WTC11 (cell line): ENCODE measurements around the gene ZNF366. TPM values are rescaled to one million over a fixed set of nuclear protein-coding genes. Genes with fewer than 3 reads are reported as not detected.
A peak's percentile ranks its signal among the peaks of the same experiment; 100 is the strongest.
"Not testable (repeated sequence)": the region's sequence is repeated elsewhere in the genome, so short reads cannot be mapped to it uniquely, and the experiment has no call there.

Experiments used
- ATAC-seq: fragments of 200-7000 bp; cut with Tn5 transposase; 2 replicates; pipeline ENCODE4 v1.10.0; 2021; ENCODE audit warnings: mild to moderate bottlenecking, moderate library complexity
- CTCF ChIA-PET: fragments of 300-600 bp; sonication (Branson Sonifier 250); formaldehyde crosslinking; loops from one replicate; lab custom pipeline; 2021; ENCODE audit warnings: antibody characterized with exemption; lab: Charles Lee
- POLR2A ChIA-PET: fragments of 350-600 bp; sonication (Branson Sonifier 250); formaldehyde crosslinking; loops from one replicate; lab custom pipeline; 2021; ENCODE audit warnings: antibody characterized with exemption; lab: Charles Lee
- DNase-seq: peaks from one replicate; pipeline ENCODE4 v3.0.0; 2021; ENCODE audit warnings: low spot score
- H3K27ac Mint-ChIP-seq: 2 replicates; pipeline ENCODE4 v1.8.0; 2021; ENCODE audit warnings: mixed read lengths
- H3K27me3 Mint-ChIP-seq: 2 replicates; pipeline ENCODE4 v1.8.0; 2021; ENCODE audit warnings: low read depth, mild to moderate bottlenecking, moderate library complexity, mixed read lengths
- H3K36me3 Mint-ChIP-seq: 2 replicates; pipeline ENCODE4 v1.8.0; 2021; ENCODE audit warnings: mixed read lengths
- H3K4me1 Mint-ChIP-seq: 2 replicates; pipeline ENCODE4 v1.8.0; 2022; ENCODE audit warnings: mixed read lengths
- H3K4me3 Mint-ChIP-seq: 2 replicates; pipeline ENCODE4 v1.8.0; 2021; ENCODE audit warnings: mild to moderate bottlenecking, moderate library complexity, mixed read lengths
- H3K9me3 Mint-ChIP-seq: 2 replicates; pipeline ENCODE4 v1.8.0; 2021; ENCODE audit warnings: mixed read lengths
- ATF1 ChIP-seq: sonication (generic); formaldehyde crosslinking; IDR thresholded peaks from 2 replicates; pipeline ENCODE4 v1.8.1; 2023; ENCODE audit warnings: mild to moderate bottlenecking, moderate library complexity, missing genetic modification reagents
- EMX1 ChIP-seq: fragments of 250-450 bp; sonication (Bioruptor Pico); IDR thresholded peaks from 2 replicates; pipeline ENCODE4 v1.8.0; 2021; ENCODE audit warnings: mild to moderate bottlenecking
- ETV6 ChIP-seq: sonication (generic); formaldehyde crosslinking; IDR thresholded peaks from 2 replicates; pipeline ENCODE4 v1.8.1; 2022; ENCODE audit warnings: mild to moderate bottlenecking, missing genetic modification reagents
- IRF2 ChIP-seq: sonication (generic); formaldehyde crosslinking; IDR thresholded peaks from 2 replicates; pipeline ENCODE4 v1.8.0; 2022; ENCODE audit warnings: low read depth, missing genetic modification reagents, borderline replicate concordance
- KAT7 ChIP-seq: sonication (generic); formaldehyde crosslinking; IDR thresholded peaks from 2 replicates; pipeline ENCODE4 v1.8.1; 2023; ENCODE audit warnings: missing genetic modification reagents, mild to moderate bottlenecking, borderline replicate concordance
- NR3C1 ChIP-seq: sonication (generic); formaldehyde crosslinking; conservative IDR thresholded peaks from 2 replicates; pipeline ENCODE4 v1.8.1; 2023; ENCODE audit warnings: low read depth, mild to moderate bottlenecking, missing genetic modification reagents
- TEAD1 ChIP-seq: sonication (generic); formaldehyde crosslinking; IDR thresholded peaks from 2 replicates; pipeline ENCODE4 v1.8.0; 2022; ENCODE audit warnings: mild to moderate bottlenecking, missing genetic modification reagents
- ZNF138 ChIP-seq: sonication (generic); formaldehyde crosslinking; conservative IDR thresholded peaks from 2 replicates; pipeline ENCODE4 v1.8.1; 2022; ENCODE audit warnings: mild to moderate bottlenecking, moderate library complexity, missing genetic modification reagents
- ZNF232 ChIP-seq: sonication (generic); formaldehyde crosslinking; IDR thresholded peaks from 2 replicates; pipeline ENCODE4 v1.8.0; 2022; ENCODE audit warnings: mild to moderate bottlenecking, missing genetic modification reagents
- ZNF263 ChIP-seq: sonication (generic); formaldehyde crosslinking; IDR thresholded peaks from 2 replicates; pipeline ENCODE4 v1.8.1; 2022; ENCODE audit warnings: low read depth, mild to moderate bottlenecking, moderate library complexity, missing genetic modification reagents
- ZNF423 ChIP-seq: fragments of 250-450 bp; sonication (Bioruptor Pico); IDR thresholded peaks from 2 replicates; pipeline ENCODE4 v2.1.2; 2022; ENCODE audit warnings: mild to moderate bottlenecking, moderate library complexity
- total RNA-seq: library from RNA; stranded (reverse); gene quantifications from 3 replicates; pipeline ENCODE4 v1.2.3, GENCODE V29; 2021
- TF ChIP-seq, protein P1 (sequence below): sonication (generic); formaldehyde crosslinking; IDR thresholded peaks from 2 replicates; pipeline ENCODE4 v1.8.1; 2023; ENCODE audit warnings: mild to moderate bottlenecking, missing genetic modification reagents
- TF ChIP-seq, protein P2 (sequence below): sonication (generic); formaldehyde crosslinking; IDR thresholded peaks from 2 replicates; pipeline ENCODE4 v1.8.1; 2022; ENCODE audit warnings: low read depth, mild to moderate bottlenecking, moderate library complexity, missing genetic modification reagents, borderline replicate concordance
- TF ChIP-seq, protein P3 (sequence below): sonication (generic); formaldehyde crosslinking; IDR thresholded peaks from 2 replicates; pipeline ENCODE4 v1.8.0; 2022; ENCODE audit warnings: mild to moderate bottlenecking, missing genetic modification reagents
- TF ChIP-seq, protein P4 (sequence below): sonication (generic); formaldehyde crosslinking; IDR thresholded peaks from 2 replicates; pipeline ENCODE4 v1.8.1; 2022; ENCODE audit warnings: mild to moderate bottlenecking, moderate library complexity, missing genetic modification reagents
- TF ChIP-seq, protein P5 (sequence below): fragments of 200-600 bp; IDR thresholded peaks from 2 replicates; pipeline ENCODE4 v1.8.0; 2022; ENCODE audit warnings: antibody characterized with exemption

ZNF366 gene
- total RNA-seq, 1 experiment from 2014 or later: not detected

DNA sequence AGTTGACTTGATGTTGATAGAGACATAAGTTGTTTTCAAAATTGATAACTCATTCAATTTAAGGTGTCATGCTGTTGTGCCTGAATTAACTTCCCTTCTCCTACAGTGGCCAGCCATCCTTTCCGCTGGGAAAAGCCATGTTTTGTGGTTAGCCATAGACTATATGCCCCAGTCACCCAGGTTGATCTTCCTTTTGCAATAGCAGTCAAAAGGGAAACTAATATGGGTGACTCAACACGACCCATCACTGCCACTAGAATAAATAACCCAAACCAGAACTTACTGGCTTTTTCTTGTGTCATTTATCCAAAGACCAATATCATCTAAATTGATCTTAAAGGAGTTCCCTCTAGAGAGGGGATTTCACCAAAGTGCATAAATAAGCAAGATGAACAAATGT lies 99.7 kb downstream of the ZNF366 start:
- no peak for ATAC-seq
- Mint-ChIP-seq H3K27me3 (no peaks in the 10 kb centered on the region), H3K9me3 (peaks cover 18% of the 10 kb centered on the region), H3K4me3 (no peak overlapping the region), H3K27ac (no peak overlapping the region), H3K4me1 (no peaks in the 10 kb centered on the region), H3K36me3 (no peaks in the 10 kb centered on the region; the same call in 1 of the 2 replicates)
- no peak for DNase-seq
- ChIA-PET CTCF (no interaction called here), POLR2A (no interaction called here)
- TF ChIP-seq ZNF423 (CRISPR knock-in tag) (no peak), ATF1 (CRISPR knock-in tag) (no peak)

DNA sequence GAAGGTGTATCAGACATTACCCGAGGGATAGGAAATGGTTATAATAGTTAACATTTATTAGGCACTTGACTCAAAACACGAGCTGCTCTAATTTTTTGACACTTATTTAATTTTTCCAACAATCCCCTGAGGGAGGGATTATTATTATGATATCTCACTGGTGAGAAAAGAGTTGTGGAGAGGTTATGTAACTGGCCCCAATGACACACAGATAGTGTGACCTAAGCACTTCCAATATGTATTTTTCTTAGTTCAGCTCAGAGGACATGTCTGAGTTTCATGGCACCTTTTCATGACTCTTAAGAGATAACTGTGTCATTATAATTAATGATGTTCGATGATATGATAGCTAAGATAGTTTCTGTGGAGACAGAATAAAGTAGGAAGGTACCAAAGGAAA lies 100.1 kb downstream of the ZNF366 start:
- Mint-ChIP-seq H3K36me3 (peaks cover 2% of the 10 kb centered on the region; the same call in 1 of the 2 replicates), H3K27ac (no peak overlapping the region), H3K4me3 (no peak overlapping the region), H3K27me3 (peaks cover under 1% of the 10 kb centered on the region; the same call in 1 of the 2 replicates), H3K9me3 (peaks cover 21% of the 10 kb centered on the region), H3K4me1 (no peaks in the 10 kb centered on the region)
- ATAC-seq (no peak), DNase-seq (no peak)
- ChIA-PET CTCF (no interaction called here), POLR2A (no interaction called here)
- TF ChIP-seq, protein P1, sequence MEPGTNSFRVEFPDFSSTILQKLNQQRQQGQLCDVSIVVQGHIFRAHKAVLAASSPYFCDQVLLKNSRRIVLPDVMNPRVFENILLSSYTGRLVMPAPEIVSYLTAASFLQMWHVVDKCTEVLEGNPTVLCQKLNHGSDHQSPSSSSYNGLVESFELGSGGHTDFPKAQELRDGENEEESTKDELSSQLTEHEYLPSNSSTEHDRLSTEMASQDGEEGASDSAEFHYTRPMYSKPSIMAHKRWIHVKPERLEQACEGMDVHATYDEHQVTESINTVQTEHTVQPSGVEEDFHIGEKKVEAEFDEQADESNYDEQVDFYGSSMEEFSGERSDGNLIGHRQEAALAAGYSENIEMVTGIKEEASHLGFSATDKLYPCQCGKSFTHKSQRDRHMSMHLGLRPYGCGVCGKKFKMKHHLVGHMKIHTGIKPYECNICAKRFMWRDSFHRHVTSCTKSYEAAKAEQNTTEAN: no peak
- TF ChIP-seq, protein P2, sequence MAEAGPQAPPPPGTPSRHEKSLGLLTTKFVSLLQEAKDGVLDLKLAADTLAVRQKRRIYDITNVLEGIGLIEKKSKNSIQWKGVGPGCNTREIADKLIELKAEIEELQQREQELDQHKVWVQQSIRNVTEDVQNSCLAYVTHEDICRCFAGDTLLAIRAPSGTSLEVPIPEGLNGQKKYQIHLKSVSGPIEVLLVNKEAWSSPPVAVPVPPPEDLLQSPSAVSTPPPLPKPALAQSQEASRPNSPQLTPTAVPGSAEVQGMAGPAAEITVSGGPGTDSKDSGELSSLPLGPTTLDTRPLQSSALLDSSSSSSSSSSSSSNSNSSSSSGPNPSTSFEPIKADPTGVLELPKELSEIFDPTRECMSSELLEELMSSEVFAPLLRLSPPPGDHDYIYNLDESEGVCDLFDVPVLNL (CRISPR knock-in tag): no peak
- TF ChIP-seq ZNF263: no peak
- TF ChIP-seq EMX1 (CRISPR knock-in tag): no peak
- no peak for TF ChIP-seq KAT7 (CRISPR knock-in tag)
- TF ChIP-seq ZNF232: no peak
- TF ChIP-seq TEAD1: no peak
- TF ChIP-seq, protein P3, sequence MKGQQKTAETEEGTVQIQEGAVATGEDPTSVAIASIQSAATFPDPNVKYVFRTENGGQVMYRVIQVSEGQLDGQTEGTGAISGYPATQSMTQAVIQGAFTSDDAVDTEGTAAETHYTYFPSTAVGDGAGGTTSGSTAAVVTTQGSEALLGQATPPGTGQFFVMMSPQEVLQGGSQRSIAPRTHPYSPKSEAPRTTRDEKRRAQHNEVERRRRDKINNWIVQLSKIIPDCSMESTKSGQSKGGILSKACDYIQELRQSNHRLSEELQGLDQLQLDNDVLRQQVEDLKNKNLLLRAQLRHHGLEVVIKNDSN (CRISPR knock-in tag): no peak
- TF ChIP-seq, protein P4, sequence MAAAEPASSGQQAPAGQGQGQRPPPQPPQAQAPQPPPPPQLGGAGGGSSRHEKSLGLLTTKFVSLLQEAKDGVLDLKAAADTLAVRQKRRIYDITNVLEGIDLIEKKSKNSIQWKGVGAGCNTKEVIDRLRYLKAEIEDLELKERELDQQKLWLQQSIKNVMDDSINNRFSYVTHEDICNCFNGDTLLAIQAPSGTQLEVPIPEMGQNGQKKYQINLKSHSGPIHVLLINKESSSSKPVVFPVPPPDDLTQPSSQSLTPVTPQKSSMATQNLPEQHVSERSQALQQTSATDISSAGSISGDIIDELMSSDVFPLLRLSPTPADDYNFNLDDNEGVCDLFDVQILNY (CRISPR knock-in tag): no peak
- no peak for TF ChIP-seq IRF2
- no peak for TF ChIP-seq ZNF138 (CRISPR knock-in tag)
- no peak for TF ChIP-seq ETV6 (CRISPR knock-in tag)
- TF ChIP-seq NR3C1 (CRISPR knock-in tag): no peak

DNA sequence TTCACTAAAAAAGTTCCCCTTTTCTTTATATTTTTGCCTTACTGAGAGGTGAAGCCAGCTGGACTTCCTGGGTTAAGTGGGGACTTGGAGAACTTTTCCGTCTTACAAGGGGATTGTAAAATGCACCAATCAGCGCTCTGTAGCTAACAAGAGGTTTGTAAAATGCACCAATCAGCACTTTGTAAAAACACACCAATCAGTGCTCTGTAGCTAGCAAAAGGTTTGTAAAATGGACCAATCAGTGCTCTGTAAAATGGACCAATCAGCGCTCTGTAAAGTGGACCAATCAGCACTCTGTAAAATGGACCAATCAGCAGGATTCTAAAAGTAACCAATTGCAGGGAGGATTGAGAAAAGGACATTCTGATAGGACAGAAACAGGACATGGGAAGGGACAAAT lies 102.4 kb downstream of the ZNF366 start:
- DNase-seq, H3K4me1 Mint-ChIP-seq, POLR2A ChIA-PET, H3K27me3 Mint-ChIP-seq, H3K4me3 Mint-ChIP-seq, ATAC-seq, H3K27ac Mint-ChIP-seq: not testable (repeated sequence)
- CTCF ChIA-PET: interaction anchor here (1.2 kb wide), 1 partner anchor 9 kb away, joined by 4 read pairs; no protein-coding TSS in a partner anchor
- peaks cover 39% of the 10 kb centered on the region for H3K9me3 Mint-ChIP-seq
- H3K36me3 Mint-ChIP-seq: peaks cover 17% of the 10 kb centered on the region

DNA sequence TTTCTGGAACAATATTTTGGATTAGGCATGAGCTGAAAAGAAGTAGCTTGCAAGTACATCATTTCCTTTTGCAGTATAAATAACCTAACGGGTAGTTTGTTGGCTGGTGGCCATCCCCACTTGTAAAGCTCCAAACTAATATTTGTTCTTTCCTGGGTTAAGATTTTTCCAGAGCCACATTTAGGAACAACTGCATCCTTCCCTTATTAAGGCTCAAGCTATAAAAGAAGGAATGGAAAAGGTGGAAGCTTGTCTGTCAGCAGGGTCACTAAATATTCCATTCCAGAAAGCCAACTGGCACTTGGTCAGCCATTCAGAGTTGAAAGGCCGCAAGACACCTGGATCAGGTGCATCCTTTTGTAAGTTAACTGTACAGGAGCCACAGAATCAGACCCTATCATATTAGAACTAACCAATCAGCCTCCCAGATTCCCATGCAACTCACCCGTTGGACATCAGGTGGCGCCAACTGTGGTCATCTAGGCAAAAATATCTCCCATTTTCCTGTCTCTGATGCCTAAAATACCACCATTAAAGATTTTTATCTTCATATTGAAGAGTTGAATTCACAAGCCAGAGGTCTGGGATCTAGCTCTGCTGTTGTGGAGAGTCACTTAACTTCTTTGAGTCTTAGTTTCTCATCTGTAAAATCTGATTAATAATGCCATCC lies 104.1 kb downstream of the ZNF366 start:
- peaks cover 39% of the 10 kb centered on the region for H3K9me3 Mint-ChIP-seq
- H3K36me3 Mint-ChIP-seq: peaks cover 17% of the 10 kb centered on the region
- H3K27ac Mint-ChIP-seq: no peak overlapping the region
- POLR2A ChIA-PET: no interaction called here
- TF ChIP-seq, protein P5, sequence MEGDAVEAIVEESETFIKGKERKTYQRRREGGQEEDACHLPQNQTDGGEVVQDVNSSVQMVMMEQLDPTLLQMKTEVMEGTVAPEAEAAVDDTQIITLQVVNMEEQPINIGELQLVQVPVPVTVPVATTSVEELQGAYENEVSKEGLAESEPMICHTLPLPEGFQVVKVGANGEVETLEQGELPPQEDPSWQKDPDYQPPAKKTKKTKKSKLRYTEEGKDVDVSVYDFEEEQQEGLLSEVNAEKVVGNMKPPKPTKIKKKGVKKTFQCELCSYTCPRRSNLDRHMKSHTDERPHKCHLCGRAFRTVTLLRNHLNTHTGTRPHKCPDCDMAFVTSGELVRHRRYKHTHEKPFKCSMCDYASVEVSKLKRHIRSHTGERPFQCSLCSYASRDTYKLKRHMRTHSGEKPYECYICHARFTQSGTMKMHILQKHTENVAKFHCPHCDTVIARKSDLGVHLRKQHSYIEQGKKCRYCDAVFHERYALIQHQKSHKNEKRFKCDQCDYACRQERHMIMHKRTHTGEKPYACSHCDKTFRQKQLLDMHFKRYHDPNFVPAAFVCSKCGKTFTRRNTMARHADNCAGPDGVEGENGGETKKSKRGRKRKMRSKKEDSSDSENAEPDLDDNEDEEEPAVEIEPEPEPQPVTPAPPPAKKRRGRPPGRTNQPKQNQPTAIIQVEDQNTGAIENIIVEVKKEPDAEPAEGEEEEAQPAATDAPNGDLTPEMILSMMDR: peak; percentile 38
- no peak for TF ChIP-seq IRF2
- DNase-seq (peak; percentile 46), ATAC-seq (peak; percentile 38; the same call in 1 of the 2 replicates)
- CTCF ChIA-PET: interaction anchor here (0.8 to 1.8 kb wide), 5 partner anchors 9 to 121 kb away, joined by 3 to 14 read pairs (median 4); no protein-coding TSS in a partner anchor
- peaks cover 7% of the 10 kb centered on the region for H3K4me1 Mint-ChIP-seq
- H3K4me3 Mint-ChIP-seq: no peak overlapping the region
- peaks cover 4% of the 10 kb centered on the region; the same call in 1 of the 2 replicates for H3K27me3 Mint-ChIP-seq
